ENCODE measurements around the gene MSANTD1.

The MSANTD1 gene

DNA sequence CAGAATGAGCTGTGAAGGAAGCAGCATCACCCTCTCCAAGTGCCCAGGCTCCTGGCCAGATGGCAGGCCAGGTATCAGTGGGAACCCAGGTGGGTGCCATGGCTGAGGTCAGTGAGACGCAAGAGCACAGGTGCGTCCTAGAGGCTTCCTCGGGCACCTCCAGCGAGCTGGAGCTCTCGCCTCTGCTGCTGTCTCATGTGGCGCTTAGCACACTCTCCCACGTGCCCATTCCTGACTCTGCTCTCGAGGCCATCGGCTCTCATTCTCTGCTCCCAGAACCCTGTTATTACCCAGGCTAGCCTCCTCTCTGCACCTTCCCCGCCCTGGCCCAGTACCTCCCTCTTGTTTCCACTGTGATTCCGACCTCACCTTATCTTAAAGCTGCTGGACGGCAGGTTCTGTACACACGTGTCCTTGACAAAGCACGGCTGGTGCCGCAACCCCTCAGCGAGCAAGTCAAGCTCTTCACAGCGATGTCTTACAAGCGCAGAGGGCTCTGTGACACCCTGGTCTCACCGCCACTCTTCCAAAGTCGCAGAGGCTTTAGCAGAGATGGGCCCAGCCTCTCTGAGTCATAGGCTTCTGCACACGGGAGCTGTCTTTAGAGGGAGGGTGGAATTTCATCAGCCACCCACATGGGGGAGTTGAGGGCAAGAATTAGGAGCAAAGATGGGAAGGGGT, 15.4 kb upstream of the MSANTD1 start:
- no peak for DNase-seq

GRCh38 chr4:3234171-3235029, 14.6 kb upstream of the MSANTD1 start:
- DNase-seq, result no peak

- DNase-seq, result no peak
Measured at GRCh38 chr4:3235030-3235345, 14.0 kb upstream of the MSANTD1 start.

- DNase-seq, result no peak
Measured at GRCh38 chr4:3235581-3235980, 13.4 kb upstream of the MSANTD1 start.

GRCh38 chr4:3236326-3236878, 12.6 kb upstream of the MSANTD1 start:
- no peak for DNase-seq

DNA sequence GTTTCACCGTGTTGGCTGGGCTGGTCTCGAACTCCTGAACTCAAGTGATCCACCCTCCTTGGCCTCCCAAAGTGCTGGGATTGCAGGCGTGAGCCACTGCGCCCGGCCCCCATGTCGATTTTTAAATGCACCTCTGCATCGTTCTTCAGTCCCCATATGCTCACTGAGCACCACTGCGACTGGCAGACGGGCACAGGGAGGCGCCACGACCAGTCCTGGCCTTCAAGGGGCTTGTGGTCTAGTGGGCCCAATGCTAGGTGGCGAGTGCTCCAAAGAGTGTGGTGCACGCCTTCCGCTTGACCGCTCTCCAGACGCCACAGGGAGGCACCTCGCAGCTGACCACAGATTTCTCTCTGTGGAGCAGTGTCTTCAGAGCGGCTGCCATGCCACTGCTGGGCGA, 11.7 kb upstream of the MSANTD1 start:
- no peak for DNase-seq

DNA sequence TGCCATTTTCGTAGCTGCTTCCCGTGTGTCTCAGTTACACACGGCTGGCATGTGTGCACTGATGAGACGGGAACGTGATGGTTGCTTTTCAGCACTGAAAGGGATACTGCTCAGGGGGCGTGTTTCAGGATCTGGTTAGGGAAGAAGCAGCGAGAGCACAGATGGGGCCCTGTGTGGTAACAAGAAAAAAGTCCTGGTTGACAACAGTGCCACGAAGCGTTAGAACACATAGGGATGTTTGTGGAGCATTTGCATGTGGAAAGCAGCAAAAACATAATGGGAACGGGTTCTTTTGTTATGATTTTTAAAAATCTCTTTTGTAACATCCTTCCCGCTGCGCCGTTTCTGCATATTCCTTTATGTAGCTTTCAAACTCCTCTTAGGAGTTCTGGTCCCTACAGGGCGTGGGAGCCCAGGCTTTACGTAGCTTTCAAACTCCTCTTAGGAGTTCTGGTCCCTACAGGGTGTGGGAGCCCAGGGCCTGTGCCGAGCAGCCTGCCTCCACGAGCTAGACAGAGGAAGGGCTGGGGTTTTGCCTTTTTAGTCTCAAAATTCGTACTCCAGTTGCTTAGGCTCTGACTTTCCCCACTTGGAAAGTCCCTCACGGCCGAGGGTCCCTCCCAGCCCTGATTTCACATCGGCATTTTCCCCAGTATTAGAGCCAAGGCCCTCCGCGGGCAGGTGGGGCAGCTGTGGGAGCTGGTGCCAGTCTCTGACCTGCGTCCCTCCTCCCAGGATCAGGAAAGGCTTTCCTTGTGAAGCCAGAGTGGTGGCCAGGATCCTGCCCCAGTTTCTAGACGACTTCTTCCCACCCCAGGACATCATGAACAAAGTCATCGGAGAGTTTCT, 11.0 kb upstream of the MSANTD1 start:
- no peak for DNase-seq

- DNase-seq, result no peak
Measured at GRCh38 chr4:3238721-3239120, 10.2 kb upstream of the MSANTD1 start.

GRCh38 chr4:3239303-3239702, 9.7 kb upstream of the MSANTD1 start:
- DNase-seq, result no peak

GRCh38 chr4:3239998-3240920, 8.7 kb upstream of the MSANTD1 start:
- no peak for DNase-seq

DNA sequence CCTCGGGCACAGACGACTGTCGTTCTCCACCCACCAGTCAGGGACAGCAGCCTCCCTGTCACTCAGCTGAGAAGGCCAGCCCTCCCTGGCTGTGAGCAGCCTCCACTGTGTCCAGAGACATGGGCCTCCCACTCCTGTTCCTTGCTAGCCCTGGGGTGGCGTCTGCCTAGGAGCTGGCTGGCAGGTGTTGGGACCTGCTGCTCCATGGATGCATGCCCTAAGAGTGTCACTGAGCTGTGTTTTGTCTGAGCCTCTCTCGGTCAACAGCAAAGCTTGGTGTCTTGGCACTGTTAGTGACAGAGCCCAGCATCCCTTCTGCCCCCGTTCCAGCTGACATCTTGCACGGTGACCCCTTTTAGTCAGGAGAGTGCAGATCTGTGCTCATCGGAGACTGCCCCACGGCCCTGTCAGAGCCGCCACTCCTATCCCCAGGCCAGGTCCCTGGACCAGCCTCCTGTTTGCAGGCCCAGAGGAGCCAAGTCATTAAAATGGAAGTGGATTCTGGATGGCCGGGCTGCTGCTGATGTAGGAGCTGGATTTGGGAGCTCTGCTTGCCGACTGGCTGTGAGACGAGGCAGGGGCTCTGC, 7.9 kb upstream of the MSANTD1 start:
- no peak for DNase-seq

DNA sequence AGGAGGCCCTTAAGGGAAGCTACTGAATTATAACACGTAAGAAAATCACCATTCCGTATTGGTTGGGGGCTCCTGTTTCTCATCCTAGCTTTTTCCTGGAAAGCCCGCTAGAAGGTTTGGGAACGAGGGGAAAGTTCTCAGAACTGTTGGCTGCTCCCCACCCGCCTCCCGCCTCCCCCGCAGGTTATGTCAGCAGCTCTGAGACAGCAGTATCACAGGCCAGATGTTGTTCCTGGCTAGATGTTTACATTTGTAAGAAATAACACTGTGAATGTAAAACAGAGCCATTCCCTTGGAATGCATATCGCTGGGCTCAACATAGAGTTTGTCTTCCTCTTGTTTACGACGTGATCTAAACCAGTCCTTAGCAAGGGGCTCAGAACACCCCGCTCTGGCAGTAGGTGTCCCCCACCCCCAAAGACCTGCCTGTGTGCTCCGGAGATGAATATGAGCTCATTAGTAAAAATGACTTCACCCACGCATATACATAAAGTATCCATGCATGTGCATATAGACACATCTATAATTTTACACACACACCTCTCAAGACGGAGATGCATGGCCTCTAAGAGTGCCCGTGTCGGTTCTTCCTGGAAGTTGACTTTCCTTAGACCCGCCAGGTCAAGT, 6.9 kb upstream of the MSANTD1 start:
- DNase-seq, result no peak

- no peak for DNase-seq
Measured at GRCh38 chr4:3243136-3243780, 5.7 kb upstream of the MSANTD1 start.

GRCh38 chr4:3244002-3244401, 5.0 kb upstream of the MSANTD1 start:
- DNase-seq, result no peak

- DNase-seq, result no peak
Measured at GRCh38 chr4:3244747-3245146, 4.2 kb upstream of the MSANTD1 start.

DNA sequence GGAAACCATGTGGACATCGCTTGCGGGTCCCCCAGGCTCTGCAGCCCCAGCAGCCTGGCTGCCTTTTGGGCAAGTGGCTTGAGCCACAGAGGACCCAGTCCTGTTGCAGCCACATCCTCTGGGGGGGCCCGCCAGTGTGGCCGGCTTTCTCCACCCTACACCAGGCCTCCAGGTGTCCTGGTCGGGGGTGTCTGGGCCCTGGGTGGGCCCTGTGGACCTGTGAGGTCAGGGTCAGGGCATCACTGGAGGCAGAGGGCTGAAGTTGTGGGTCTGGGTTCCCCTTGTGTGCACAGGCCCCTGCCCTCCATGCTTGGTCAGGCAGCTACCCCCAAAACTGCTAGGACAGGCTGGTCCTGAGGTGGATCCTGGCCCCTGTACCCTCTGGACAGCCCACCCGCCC, 3.3 kb upstream of the MSANTD1 start:
- DNase-seq, result no peak

- DNase-seq, result no peak
Measured at GRCh38 chr4:3246458-3247398, 2.2 kb upstream of the MSANTD1 start.

- DNase-seq, result no peak
Measured at GRCh38 chr4:3247399-3248177, 1.4 kb upstream of the MSANTD1 start.

DNA sequence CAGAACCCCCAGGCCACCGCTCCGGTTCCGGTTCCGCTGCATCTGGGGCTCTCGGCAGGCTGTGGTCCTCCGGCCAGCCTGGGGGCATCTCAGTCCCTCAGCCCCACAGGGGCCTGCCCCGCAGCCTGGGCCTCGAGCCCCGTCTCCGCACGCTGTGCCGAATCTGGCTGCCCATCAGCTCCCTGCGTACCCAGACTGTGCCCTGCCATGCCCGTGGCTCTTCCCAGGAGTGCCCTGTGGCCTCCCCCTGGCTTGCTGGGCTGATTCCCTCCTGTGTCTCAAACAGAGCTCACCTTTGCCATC, 830 bp upstream of the MSANTD1 start:
- no peak for DNase-seq
